ENCODE results near the gene C10orf90.

The C10orf90 gene

GRCh38 chr10:126654579-126654978 lies 15.9 kb downstream of the C10orf90 start:
- no peaks in the 10 kb centered on the region for H4K20me1 ChIP-seq (ENCODE audit: low read depth, low read length)
- no peaks in the 10 kb centered on the region for H3F3A ChIP-seq (ENCODE audit: insufficient read depth)
- H3K79me2 ChIP-seq (ENCODE audit: insufficient read depth, low read length): no peaks in the 10 kb centered on the region
- H2AFZ ChIP-seq (ENCODE audit: low read depth, low read length, severe bottlenecking): no peak overlapping the region
- TF ChIP-seq, protein P1, sequence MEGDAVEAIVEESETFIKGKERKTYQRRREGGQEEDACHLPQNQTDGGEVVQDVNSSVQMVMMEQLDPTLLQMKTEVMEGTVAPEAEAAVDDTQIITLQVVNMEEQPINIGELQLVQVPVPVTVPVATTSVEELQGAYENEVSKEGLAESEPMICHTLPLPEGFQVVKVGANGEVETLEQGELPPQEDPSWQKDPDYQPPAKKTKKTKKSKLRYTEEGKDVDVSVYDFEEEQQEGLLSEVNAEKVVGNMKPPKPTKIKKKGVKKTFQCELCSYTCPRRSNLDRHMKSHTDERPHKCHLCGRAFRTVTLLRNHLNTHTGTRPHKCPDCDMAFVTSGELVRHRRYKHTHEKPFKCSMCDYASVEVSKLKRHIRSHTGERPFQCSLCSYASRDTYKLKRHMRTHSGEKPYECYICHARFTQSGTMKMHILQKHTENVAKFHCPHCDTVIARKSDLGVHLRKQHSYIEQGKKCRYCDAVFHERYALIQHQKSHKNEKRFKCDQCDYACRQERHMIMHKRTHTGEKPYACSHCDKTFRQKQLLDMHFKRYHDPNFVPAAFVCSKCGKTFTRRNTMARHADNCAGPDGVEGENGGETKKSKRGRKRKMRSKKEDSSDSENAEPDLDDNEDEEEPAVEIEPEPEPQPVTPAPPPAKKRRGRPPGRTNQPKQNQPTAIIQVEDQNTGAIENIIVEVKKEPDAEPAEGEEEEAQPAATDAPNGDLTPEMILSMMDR (IDR thresholded peaks at IDR 0.05; ENCODE audit: insufficient read depth, low read length, poor library complexity, severe bottlenecking): no peak
- no peak for TF ChIP-seq EZH2phosphoT487 (conservative IDR thresholded peaks at IDR 0.05; ENCODE audit: low read length)
- H3K36me3 ChIP-seq (ENCODE audit: low read length): no peaks in the 10 kb centered on the region
- H3K9ac ChIP-seq (ENCODE audit: low read length): no peak overlapping the region
- H3K9me3 ChIP-seq (ENCODE audit: insufficient read depth, low read length): no peaks in the 10 kb centered on the region
- no peaks in the 10 kb centered on the region for H3K9me2 ChIP-seq (replicated peaks; ENCODE audit: insufficient read depth, low read length)
- no peak overlapping the region for H3K4me3 ChIP-seq (ENCODE audit: insufficient read depth, low read length, poor library complexity, severe bottlenecking)
- no peaks in the 10 kb centered on the region for H3K27me3 ChIP-seq (ENCODE audit: low read length)
- no peak overlapping the region for H3K27ac ChIP-seq (ENCODE audit: low read depth, low read length)
- no peak overlapping the region for H3K4me2 ChIP-seq (ENCODE audit: low read depth, low read length, poor library complexity, severe bottlenecking)

- H3K27me3 ChIP-seq (ENCODE audit: low read length): no peaks in the 10 kb centered on the region
- no peak overlapping the region for H2AFZ ChIP-seq (ENCODE audit: low read depth, low read length, severe bottlenecking)
- no peaks in the 10 kb centered on the region for H3F3A ChIP-seq (ENCODE audit: insufficient read depth)
- H3K27ac ChIP-seq (ENCODE audit: low read depth, low read length): no peak overlapping the region
- H3K36me3 ChIP-seq (ENCODE audit: low read length): no peaks in the 10 kb centered on the region
- no peak overlapping the region for H3K9ac ChIP-seq (ENCODE audit: low read length)
- H3K4me3 ChIP-seq (ENCODE audit: insufficient read depth, low read length, poor library complexity, severe bottlenecking): no peak overlapping the region
- no peaks in the 10 kb centered on the region for H3K9me2 ChIP-seq (replicated peaks; ENCODE audit: insufficient read depth, low read length)
- no peaks in the 10 kb centered on the region for H3K9me3 ChIP-seq (ENCODE audit: insufficient read depth, low read length)
- H4K20me1 ChIP-seq (ENCODE audit: low read depth, low read length): no peaks in the 10 kb centered on the region
- H3K4me2 ChIP-seq (ENCODE audit: low read depth, low read length, poor library complexity, severe bottlenecking): no peak overlapping the region
- H3K79me2 ChIP-seq (ENCODE audit: insufficient read depth, low read length): no peaks in the 10 kb centered on the region
- TF ChIP-seq, protein P1 (IDR thresholded peaks at IDR 0.05; ENCODE audit: insufficient read depth, low read length, poor library complexity, severe bottlenecking): no peak
These were observed 19.0 kb downstream of the C10orf90 start for GRCh38 chr10:126651467-126651866.

GRCh38 chr10:126650161-126650560 lies 20.3 kb downstream of the C10orf90 start:
- Histone ChIP-seq H3K36me3 (ENCODE audit: low read length) (no peaks in the 10 kb centered on the region), H3K9me3 (ENCODE audit: insufficient read depth, low read length) (no peaks in the 10 kb centered on the region), H3K9me2 (replicated peaks; ENCODE audit: insufficient read depth, low read length) (no peaks in the 10 kb centered on the region), H3K4me2 (ENCODE audit: low read depth, low read length, poor library complexity, severe bottlenecking) (no peak overlapping the region), H3K9ac (ENCODE audit: low read length) (no peak overlapping the region), H3F3A (ENCODE audit: insufficient read depth) (no peaks in the 10 kb centered on the region), H4K20me1 (ENCODE audit: low read depth, low read length) (no peaks in the 10 kb centered on the region), H3K27ac (ENCODE audit: low read depth, low read length) (no peak overlapping the region), H2AFZ (ENCODE audit: low read depth, low read length, severe bottlenecking) (no peak overlapping the region), H3K79me2 (ENCODE audit: insufficient read depth, low read length) (no peaks in the 10 kb centered on the region), H3K4me3 (ENCODE audit: insufficient read depth, low read length, poor library complexity, severe bottlenecking) (no peak overlapping the region), H3K27me3 (ENCODE audit: low read length) (no peaks in the 10 kb centered on the region)
- TF ChIP-seq, protein P1 (IDR thresholded peaks at IDR 0.05; ENCODE audit: insufficient read depth, low read length, poor library complexity, severe bottlenecking): no peak
- TF ChIP-seq EZH2phosphoT487 (conservative IDR thresholded peaks at IDR 0.05; ENCODE audit: low read length): no peak

DNA sequence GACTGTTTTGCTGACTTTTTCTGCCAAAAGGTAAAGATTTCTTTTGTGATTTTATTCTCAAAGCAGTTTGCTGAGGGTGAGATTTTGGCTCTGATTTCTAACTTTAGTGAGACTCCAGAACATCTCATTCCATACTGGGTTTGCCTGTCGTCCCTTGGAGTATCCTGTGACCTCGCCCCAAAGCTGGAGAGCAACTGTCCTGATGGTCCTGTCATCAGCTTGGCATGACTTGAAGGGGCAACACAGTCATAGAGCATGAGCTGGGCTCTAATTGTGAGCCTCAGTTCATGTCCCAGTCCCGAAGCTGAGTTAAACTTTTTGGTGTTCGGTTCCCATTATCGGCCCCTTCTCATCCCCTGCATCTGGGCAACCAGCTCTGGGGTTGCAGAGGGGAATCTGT lies 23.4 kb downstream of the C10orf90 start:
- Histone ChIP-seq H3K27me3 (ENCODE audit: low read length) (no peaks in the 10 kb centered on the region), H3K9me3 (ENCODE audit: insufficient read depth, low read length) (no peaks in the 10 kb centered on the region), H3K9ac (ENCODE audit: low read length) (no peak overlapping the region), H4K20me1 (ENCODE audit: low read depth, low read length) (no peaks in the 10 kb centered on the region), H3K9me2 (replicated peaks; ENCODE audit: insufficient read depth, low read length) (no peaks in the 10 kb centered on the region), H3K27ac (ENCODE audit: low read depth, low read length) (no peak overlapping the region), H2AFZ (ENCODE audit: low read depth, low read length, severe bottlenecking) (no peak overlapping the region), H3K36me3 (ENCODE audit: low read length) (no peaks in the 10 kb centered on the region), H3K4me2 (ENCODE audit: low read depth, low read length, poor library complexity, severe bottlenecking) (no peak overlapping the region), H3K79me2 (ENCODE audit: insufficient read depth, low read length) (no peaks in the 10 kb centered on the region), H3K4me3 (ENCODE audit: insufficient read depth, low read length, poor library complexity, severe bottlenecking) (no peak overlapping the region), H3F3A (ENCODE audit: insufficient read depth) (no peaks in the 10 kb centered on the region)
- TF ChIP-seq, protein P1 (IDR thresholded peaks at IDR 0.05; ENCODE audit: insufficient read depth, low read length, poor library complexity, severe bottlenecking): no peak

Measured in SU-DHL-6 (cell line).